DND-41 (cell line): ENCODE data around the gene CTSF.
"Not testable (repeated sequence)": the region's sequence is repeated elsewhere in the genome, so short reads cannot be mapped to it uniquely, and the experiment has no call there.

Experiments used
- CTCF ChIP-seq: IDR thresholded peaks from 2 replicates; pipeline ENCODE4 v1.5.1; 2012; ENCODE audit warnings: borderline replicate concordance, low read length, moderate library complexity, mild to moderate bottlenecking; ENCODE audit not compliant: poor library complexity, severe bottlenecking; ENCODE audit errors: extremely low read depth
- EZH2 ChIP-seq: IDR thresholded peaks from 3 replicates; pipeline ENCODE4 v1.6.1; 2012; ENCODE audit warnings: borderline replicate concordance, low read depth, mild to moderate bottlenecking, moderate library complexity, low read length, inconsistent platforms; ENCODE audit not compliant: severe bottlenecking

GRCh38 chr11:66606608-66607007 lies 38.2 kb upstream of the CTSF start:
- not testable (repeated sequence) for TF ChIP-seq CTCF, EZH2
